Stimulated activated CD8-positive, alpha-beta memory T cell treated with anti-CD3 and anti-CD28 coated beads, Interleukin-15, amount 100 ng/mL, for 24 hours (primary cell): ENCODE results near the gene MAP2K5.

Experiments used
- DNase-seq: peaks from one replicate; pipeline ENCODE4 v3.0.0-alpha.2; 2020; ENCODE audit warnings: low read depth

MAP2K5 gene

GRCh38 chr15:67806536-67806935 lies 264.0 kb downstream of the MAP2K5 start:
- no peak for DNase-seq

DNA sequence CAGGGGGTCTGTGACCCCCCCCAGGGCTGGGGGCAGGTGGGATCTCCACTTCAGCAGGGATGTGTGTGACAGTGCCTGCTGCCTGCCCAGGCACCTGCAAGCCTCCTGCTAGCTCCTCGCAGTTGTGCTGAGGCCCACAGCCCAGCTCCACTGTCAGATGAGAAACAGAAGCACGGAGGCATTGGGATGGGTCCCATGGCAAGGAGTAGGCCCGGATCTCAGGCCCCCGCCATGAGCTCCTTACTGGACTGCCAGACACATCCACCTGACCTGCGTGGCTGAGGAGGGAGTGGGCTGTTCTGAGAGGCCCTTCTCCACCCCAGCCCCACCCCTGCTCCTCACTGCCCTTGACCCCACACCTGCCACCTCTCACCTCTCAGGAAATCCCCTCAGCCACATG lies 264.6 kb downstream of the MAP2K5 start:
- DNase-seq = no peak

GRCh38 chr15:67807836-67808235 lies 265.3 kb downstream of the MAP2K5 start:
- DNase-seq = no peak

DNA sequence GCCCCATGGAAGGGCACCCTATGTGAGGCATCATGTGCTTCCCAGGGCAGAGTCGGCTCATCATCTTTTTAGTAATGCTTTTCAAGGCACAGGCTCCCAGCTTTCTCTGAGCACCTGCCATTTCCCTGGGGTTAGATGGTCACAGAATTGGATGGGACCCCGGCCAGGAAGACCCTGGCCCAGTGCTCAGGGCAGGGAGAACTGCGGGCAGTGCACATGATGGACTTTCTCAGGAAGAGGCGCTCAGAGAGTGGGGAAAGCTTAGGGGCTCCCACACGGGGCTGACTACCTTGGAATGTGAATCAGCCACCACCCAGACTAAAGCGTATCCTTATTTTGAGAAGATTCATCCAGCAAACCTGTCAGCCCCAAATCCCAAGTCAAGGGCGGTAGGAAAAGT lies 266.3 kb downstream of the MAP2K5 start:
- DNase-seq = no peak

DNA sequence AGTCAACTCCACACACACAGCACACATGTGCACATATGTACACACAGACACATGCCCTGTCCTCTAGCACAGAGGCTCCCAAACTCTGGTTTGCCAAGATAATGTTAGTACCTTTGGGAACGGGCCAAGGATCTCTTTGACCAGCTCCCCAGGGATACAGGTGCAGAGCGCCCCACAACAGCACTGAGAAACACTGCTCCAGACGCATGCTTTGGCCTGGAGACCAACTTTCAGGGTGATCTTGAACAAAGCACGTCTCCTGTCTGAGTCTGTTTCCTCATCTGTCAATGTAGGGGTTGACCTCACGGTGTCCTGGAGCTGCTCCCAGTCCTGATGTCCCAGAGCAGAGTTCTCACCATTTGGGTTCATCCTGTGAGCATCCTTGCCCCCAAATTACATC lies 266.9 kb downstream of the MAP2K5 start:
- DNase-seq = no peak

DNA sequence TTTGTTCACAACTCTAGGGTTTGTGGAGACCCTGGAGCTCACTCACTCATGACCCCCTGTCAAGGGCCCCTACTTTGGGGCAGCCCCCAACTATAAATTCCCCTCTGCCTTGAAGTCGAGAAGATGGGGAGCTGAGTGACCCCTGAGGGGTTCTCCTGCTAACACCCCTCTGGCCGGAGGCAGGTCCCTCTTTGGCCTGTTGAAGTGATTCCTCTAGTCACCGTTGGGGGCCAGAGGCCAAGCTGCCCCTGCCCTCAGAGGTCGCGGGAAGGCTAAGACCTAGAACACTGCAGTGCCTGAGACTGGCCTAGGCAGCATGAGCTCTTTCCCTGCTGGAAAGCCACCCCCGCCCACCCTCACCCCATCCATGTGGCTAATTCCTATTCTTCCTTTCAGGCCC lies 267.4 kb downstream of the MAP2K5 start:
- no peak for DNase-seq

- no peak for DNase-seq
These were observed 269.7 kb downstream of the MAP2K5 start for GRCh38 chr15:67812241-67812644.

DNA sequence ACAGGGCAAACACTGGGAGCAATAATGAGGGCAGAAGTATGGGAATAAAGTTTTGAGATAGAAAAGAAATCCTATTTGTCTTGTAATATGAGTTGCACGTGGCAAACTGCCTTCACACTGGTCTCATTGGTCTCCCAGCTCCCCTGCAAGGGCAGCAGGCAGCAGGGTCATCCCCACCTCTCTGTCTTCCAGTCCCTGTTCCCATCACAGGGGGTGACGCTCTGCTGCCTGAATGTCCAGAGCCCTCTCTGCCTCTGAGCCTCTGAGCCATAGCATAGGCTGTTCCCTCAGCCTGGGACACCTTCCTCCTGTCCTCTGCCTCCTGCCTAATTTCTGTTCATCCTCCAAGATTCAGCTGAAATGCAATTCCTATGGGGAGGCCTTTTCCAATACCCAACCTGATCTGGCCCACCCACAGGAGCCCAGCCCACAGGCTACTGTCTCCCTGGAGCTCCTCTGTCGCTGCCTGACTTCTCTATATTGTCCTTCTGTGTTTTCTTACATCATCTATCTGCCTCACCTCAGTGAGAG lies 270.7 kb downstream of the MAP2K5 start:
- no peak for DNase-seq

GRCh38 chr15:67815036-67815592 lies 272.6 kb downstream of the MAP2K5 start:
- no peak for DNase-seq

GRCh38 chr15:67816668-67817067 lies 274.2 kb downstream of the MAP2K5 start:
- DNase-seq = no peak

- DNase-seq = no peak
These were observed 276.0 kb downstream of the MAP2K5 start for GRCh38 chr15:67818464-67818863.

DNA sequence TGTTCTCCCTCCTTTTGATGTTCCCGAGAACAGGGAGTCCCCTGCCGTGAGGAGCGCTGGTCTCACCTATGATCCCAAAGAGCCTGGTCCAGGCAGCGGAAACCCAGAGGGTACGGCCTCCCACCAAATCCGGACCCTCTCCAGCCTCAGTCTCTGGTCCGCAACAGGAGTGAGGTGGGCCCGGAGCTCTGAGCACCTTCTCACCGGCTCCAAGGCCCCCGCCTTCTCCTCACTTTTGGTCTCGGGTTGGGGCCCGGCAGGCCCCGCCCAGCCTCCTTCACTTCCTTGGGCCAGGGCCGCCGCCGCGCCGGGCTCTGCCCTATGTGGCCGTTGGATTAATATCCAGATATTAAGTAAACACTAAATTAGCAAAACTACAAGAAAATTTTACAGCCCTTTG lies 277.1 kb downstream of the MAP2K5 start:
- DNase-seq = no peak

GRCh38 chr15:67820122-67820991 lies 277.9 kb downstream of the MAP2K5 start:
- DNase-seq = no peak

- no peak for DNase-seq
These were observed 278.7 kb downstream of the MAP2K5 start for GRCh38 chr15:67820992-67821783.

- no peak for DNase-seq
These were observed 279.4 kb downstream of the MAP2K5 start for GRCh38 chr15:67821784-67822440.

- DNase-seq = no peak
These were observed 280.2 kb downstream of the MAP2K5 start for GRCh38 chr15:67822537-67823313.

DNA sequence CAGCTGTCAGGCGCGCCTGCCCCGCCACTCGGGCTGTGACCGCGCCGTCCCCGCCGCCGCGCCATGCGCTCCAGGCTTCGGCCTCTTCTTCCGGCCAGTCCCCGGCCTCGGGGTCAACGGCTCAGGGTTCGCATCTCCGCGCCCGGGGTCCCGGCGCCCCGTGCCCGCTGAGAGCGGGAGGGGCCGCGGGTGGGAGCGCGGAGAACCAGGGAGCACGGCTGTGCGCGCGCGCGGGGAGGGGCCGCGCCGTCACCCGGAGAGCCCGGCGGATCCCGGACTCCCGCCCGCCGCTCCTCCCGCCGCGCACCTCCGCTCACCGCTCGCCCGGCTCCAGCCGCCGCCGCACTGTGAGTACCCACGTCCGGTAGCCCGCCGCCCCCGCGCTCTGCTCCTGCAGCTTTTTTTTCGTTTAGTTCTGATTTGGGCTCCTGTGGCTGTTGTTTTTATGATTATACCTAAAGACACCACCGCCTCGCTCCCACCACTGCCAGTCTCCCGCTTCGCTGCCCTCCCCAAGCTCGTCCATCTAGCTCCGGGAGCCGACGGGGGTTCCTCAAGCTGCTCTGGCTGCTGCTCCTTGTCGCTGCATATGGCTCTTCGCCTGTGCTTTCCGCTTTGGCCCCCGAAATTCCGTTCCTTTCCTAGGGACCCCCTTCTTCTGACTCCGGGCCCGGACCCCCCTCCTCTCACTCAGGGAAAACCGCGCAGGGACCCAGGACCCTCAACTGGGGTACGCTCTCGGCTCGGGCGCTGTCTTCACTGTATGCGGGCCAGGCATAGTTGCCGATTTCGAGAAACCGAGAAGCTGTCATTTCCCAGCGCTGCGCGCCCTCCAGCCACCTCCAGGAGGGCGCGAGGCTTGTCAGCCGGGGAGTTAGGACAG lies 281.1 kb downstream of the MAP2K5 start:
- no peak for DNase-seq

DNA sequence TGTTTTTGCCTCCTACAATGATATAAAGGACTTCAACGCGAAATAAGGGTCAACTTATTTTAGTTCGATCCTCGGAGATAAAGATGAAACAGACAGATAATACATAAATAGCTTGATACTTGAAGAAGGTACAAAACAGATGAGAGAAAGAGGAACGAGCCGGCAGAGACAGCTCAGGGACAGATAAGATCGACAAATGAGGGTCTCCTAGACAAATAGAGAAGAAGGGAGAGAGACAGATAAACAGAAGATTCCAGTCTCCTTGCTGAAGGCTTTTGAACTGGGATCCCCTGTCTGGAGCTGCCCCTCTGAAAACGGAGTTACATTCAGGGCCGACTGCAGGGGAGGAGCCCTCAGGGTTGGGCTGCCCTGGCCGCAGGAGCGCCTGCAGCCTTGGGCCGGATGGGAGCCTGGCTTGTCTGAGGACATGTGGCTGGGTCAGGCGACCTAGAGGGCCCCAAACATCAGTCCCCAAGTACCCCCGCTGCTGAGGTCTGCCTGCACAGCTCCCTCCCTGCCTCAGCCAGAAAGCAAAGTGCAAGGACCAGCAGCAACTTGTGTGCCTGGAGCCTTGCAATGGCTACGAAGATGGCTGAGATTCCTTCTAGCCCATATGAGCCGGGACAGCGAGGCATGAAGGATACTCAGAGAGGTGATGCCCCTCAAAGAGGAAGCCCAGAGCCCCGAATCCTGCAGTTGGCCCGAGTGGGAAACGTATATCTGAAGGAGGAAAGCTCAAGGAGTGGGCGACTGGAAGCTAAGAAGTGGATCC lies 281.9 kb downstream of the MAP2K5 start:
- DNase-seq = no peak
